K562 (cell line): ENCODE measurements around the gene EIF4E1B. TPM values are rescaled to one million over a fixed set of nuclear protein-coding genes. Genes with fewer than 3 reads are reported as not detected.

ENCODE experiments used
- BRD9 ChIP-seq: fragments of 450-650 bp; IDR thresholded peaks from 2 replicates; pipeline ENCODE4 v1.6.1; 2018; ENCODE audit warnings: low read depth; ENCODE audit not compliant: partially characterized antibody
- FOXP4 ChIP-seq: sonication (generic); formaldehyde crosslinking; IDR thresholded peaks from 2 replicates; pipeline ENCODE4 v1.8.0; 2022; ENCODE audit warnings: mild to moderate bottlenecking, missing genetic modification reagents, borderline replicate concordance
- MAFK ChIP-seq: IDR thresholded peaks from 2 replicates; pipeline ENCODE4 v1.6.1; 2011; ENCODE audit warnings: low read length, improper control_type of control experiment
- PHB2 ChIP-seq: fragments of 450-650 bp; IDR thresholded peaks from 2 replicates; pipeline ENCODE4 v1.6.1; 2017; ENCODE audit warnings: low read depth
- PREB ChIP-seq: sonication (generic); formaldehyde crosslinking; IDR thresholded peaks from 2 replicates; pipeline ENCODE4 v1.8.1; 2023; ENCODE audit warnings: mild to moderate bottlenecking, missing genetic modification reagents
- SMAD2 ChIP-seq: fragments of 150-350 bp; IDR thresholded peaks from 2 replicates; pipeline ENCODE4 v1.6.1; 2014; ENCODE audit warnings: low read depth, mild to moderate bottlenecking, low read length
- SRSF3 ChIP-seq: fragments of 200-400 bp; formaldehyde crosslinking; IDR thresholded peaks from 2 replicates; pipeline ENCODE4 v1.6.1; 2016; ENCODE audit warnings: mild to moderate bottlenecking, low read length, moderate library complexity; ENCODE audit not compliant: insufficient read depth
- ZNF217 ChIP-seq: sonication (generic); formaldehyde crosslinking; IDR thresholded peaks from 2 replicates; pipeline ENCODE4 v1.8.0; 2022; ENCODE audit warnings: mild to moderate bottlenecking, missing genetic modification reagents
- ZNF282 ChIP-seq: sonication (generic); formaldehyde crosslinking; IDR thresholded peaks from 2 replicates; pipeline ENCODE4 v1.8.1; 2023; ENCODE audit warnings: missing genetic modification reagents
- ZNF707 ChIP-seq: fragments of 250-450 bp; sonication (Bioruptor Pico); conservative IDR thresholded peaks from 2 replicates; pipeline ENCODE4 v1.8.0; 2022; ENCODE audit warnings: inconsistent platforms, mild to moderate bottlenecking, moderate library complexity
- polyA plus RNA-seq, 8 experiments: library from polyadenylated mRNA; depleted of rRNA in 4 of 8; stranded (reverse) in 5 of 8; unstranded in 3 of 8; fragments of >200 nt; fragmentation: Nextera tagmentation in 2 of 8; fragmentation: Illumina TruSeq in 1 of 8; extraction: Ambion mirVana in 2 of 8; extraction: Trizol in 1 of 8; gene quantifications; 2 replicates each; pipeline versions ENCODE4 v1.2.1 to v1.2.3, GENCODE V29; 2011 to 2014; ENCODE audit warnings: inconsistent platforms in 1 of 8, missing spikeins in 1 of 8
- total RNA-seq, 7 experiments: library from RNA; depleted of rRNA in 6 of 7; stranded (reverse); fragments of >200 nt in 6 of 7; fragmentation: Illumina TruSeq in 2 of 7; extraction: Trizol in 2 of 7; gene quantifications; 2 replicates each; pipeline versions ENCODE4 v1.2.1 to v1.2.3, GENCODE V29; 2011 to 2021; ENCODE audit warnings: low replicate concordance in 1 of 7

Gene EIF4E1B
- total and polyA plus RNA-seq, 9 of the 15 experiments (the other 6 are each of a cell fraction or from before 2014, with no cell fraction given) = not detected

- TF ChIP-seq MAFK (no peak), BRD9 (no peak), ZNF217 (CRISPR knock-in tag) (no peak), FOXP4 (CRISPR knock-in tag) (no peak), ZNF282 (CRISPR knock-in tag) (no peak), PHB2 (no peak), PREB (CRISPR knock-in tag) (no peak), ZNF707 (CRISPR knock-in tag) (no peak), SRSF3 (no peak), SMAD2 (no peak)
- TF ChIP-seq, all 486 proteins: peak for 6
These were observed 17.5 kb downstream of the EIF4E1B start (continued) for GRCh38 chr5:176647843-176648473.
